HG02798 (cell line): ENCODE measurements around the gene FRG2C.
"Not testable (repeated sequence)": the region's sequence is repeated elsewhere in the genome, so short reads cannot be mapped to it uniquely, and the experiment has no call there.

Experiments
- ATAC-seq: cut with Tn5 transposase; IDR thresholded peaks from one replicate; pipeline ENCODE4 v1.9.1; 2021; ENCODE audit warnings: mild to moderate bottlenecking; ENCODE audit not compliant: unreplicated experiment, poor library complexity

The FRG2C gene

DNA sequence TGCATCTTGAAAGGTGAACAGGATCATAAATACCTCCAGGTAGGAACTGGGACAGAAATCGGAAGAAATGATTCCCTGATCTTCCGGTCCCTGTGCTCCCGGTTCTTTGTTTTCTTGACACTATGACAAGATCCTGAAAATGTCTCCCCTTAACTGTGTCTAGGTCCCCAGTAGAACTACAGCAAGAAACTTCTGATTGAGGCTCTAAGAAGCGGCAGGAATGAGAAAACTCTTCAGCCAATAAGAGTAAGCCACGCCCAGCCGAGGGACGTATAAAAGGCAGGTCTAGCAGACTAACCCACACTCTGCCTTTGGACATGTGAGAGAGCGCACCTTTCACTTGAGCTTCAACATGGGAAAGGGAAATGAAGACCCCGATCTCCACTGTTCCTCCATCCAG lies at the start of gene FRG2C:
FRG2C (plus strand) TSS at position 301 of the 400 bp plus-strand sequence; CDS start at position 353, 52 bp downstream.
- not testable (repeated sequence) for ATAC-seq

- not testable (repeated sequence) for ATAC-seq
Measured at GRCh38 chr3:75618666-75619305, 45.3 kb upstream of the FRG2C start.

GRCh38 chr3:75619481-75620031 lies 44.6 kb upstream of the FRG2C start:
- not testable (repeated sequence) for ATAC-seq

- not testable (repeated sequence) for ATAC-seq
Measured at GRCh38 chr3:75621772-75622171, 42.4 kb upstream of the FRG2C start.

DNA sequence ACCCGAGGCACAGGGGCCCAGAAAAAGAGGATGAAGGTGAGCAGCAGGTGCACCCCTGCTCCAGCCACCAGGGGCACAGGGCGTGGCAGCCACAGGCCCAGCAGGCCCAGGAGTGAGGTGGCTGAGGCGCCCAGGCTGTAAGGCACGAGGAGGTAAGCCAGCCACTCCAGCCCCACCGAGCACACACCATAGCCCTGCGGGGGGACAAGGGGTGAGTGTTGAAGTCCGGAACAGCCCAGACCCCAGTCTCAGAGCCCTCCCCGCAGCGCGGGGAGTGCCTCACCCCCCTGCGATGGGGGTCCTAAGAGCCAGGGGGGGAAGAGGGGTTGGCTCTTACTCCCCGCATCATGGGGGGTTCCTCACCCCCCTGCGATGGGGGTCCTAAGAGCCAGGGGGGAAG lies 40.5 kb upstream of the FRG2C start:
- ATAC-seq: not testable (repeated sequence)

DNA sequence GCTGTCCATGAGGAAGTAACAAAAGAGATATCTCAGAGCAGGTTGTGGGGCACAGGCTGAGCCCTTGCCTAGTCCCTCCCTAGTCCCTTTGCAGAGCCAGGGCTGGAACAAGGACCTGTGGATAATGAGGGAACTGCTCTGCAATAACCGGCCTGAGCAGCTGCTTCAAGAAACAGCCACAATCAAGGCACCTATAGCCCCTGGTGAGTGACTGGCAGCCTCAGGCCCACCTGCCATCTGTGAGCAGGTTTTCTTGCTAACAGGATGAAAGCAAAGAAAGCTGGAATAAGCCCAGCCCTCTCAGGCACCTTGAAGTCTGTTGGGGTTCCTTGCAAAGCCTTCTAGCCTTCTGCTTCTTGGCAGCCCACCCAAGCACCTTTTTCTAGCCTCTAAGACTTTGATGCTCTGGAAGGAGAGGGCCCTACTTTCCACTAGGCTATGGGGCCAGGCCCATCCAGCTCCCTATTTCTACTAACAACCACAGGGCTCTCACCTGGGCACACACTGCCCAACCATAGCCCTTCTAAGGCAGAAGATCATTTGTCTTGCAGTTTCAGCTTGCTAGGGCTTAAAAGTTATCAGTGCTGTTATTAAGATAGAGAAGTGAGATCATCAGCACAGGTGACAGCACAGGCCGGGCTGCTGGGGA lies 33.1 kb upstream of the FRG2C start:
- ATAC-seq: not testable (repeated sequence)

- ATAC-seq: no peak
Measured at GRCh38 chr3:75631541-75631940, 32.6 kb upstream of the FRG2C start.

GRCh38 chr3:75638947-75639346 lies 25.2 kb upstream of the FRG2C start:
- ATAC-seq: not testable (repeated sequence)

DNA sequence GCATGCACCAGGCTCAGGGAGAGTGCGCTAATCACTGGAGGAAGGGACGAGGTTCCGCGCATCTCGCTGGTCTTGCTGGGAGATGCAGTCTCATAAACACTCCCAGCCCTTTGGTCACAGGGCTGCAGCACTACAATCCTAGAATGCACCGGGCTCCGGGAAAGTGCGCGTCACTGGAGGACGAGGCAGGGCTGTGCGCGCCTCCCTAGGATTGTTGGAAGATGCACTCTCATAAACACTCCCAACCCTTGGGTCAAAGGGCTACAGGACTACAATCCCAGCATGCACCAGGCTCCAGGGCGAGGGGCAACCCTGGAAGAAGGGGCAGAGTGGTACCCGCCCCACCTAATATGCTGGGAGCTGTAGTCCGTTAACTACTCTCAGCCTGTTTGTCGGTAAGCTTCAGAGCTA lies 23.0 kb upstream of the FRG2C start:
- peak; percentile 40 for ATAC-seq

- ATAC-seq: peak; percentile 48
Measured at GRCh38 chr3:75643031-75643800, 20.9 kb upstream of the FRG2C start.

- not testable (repeated sequence) for ATAC-seq
Measured at GRCh38 chr3:75645548-75645947, 18.6 kb upstream of the FRG2C start.

DNA sequence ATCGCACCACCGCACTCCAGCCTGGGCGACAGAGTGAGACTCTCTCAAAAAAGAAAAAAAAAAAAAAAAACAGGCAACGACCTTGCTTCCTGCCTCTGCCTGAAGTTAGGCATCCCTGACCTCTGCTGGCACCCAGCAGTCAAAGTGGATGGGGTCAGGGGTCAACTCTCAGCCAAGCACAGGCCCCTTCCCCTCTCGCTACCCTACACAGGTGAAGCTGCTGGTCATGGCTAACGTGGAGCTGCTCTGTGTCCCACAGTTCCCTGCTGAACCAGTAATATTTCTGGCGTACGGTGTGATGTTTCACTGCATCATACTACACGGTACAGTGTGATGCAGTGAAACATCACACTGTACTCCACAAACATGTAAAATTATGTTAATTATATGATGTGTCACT lies 13.9 kb upstream of the FRG2C start:
- ATAC-seq: no peak

DNA sequence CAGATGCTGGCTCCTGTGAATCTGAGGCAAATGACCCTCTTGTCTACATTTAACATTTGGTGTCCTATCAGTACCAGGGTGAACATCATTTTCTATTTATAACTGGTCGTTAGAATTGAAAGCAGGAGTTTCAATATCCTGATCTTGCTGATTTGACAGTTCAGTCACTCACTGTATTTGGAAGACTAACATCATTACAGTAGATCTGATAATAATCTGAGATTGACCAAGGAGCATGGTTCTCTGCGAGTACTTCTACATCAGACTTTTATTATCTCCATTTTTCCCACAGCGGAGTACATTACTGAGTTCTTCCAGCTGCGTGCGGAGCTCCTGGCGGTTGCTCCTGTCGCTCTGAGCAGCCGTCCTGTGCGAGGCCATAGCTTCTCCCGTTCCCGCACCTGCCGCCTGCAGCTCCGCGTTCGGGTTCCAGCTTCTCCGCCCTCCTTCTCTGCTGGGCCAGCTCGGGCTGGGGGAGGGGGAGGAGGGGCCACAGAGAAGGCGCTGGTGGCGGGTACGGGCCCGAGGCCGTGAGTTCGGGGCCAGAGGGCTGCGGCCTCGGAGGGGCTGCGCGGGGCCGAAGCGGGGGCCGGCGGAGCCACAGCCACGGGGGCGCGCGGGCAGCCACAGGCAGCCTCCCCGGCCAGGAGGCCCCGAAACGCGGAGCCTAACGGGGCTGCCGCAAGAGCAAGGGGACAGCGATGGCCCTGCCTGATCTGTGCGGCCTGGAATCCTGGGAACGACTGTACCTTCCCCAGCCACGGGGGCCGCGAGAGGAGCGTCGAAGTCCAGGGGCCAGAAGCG lies 8.8 kb upstream of the FRG2C start:
- not testable (repeated sequence) for ATAC-seq

DNA sequence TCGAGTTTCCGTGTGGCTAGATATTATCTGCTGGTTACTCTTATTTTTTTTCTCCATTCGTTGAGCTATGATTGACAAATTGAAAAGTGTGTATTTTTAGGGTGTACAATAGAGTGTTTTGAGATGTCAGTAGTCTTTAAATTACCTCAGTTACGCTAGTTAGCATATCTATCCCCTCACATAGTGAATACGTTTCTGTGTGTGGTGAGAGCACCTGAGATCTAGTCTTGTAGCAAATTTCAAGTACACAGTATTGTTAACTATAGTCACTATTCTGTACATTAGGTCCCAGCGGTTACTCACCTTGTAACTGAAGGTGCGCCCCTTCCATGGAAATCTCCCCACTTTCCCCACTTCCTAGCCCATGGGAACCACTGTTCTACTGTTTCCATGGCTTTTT lies 8.2 kb upstream of the FRG2C start:
- not testable (repeated sequence) for ATAC-seq

DNA sequence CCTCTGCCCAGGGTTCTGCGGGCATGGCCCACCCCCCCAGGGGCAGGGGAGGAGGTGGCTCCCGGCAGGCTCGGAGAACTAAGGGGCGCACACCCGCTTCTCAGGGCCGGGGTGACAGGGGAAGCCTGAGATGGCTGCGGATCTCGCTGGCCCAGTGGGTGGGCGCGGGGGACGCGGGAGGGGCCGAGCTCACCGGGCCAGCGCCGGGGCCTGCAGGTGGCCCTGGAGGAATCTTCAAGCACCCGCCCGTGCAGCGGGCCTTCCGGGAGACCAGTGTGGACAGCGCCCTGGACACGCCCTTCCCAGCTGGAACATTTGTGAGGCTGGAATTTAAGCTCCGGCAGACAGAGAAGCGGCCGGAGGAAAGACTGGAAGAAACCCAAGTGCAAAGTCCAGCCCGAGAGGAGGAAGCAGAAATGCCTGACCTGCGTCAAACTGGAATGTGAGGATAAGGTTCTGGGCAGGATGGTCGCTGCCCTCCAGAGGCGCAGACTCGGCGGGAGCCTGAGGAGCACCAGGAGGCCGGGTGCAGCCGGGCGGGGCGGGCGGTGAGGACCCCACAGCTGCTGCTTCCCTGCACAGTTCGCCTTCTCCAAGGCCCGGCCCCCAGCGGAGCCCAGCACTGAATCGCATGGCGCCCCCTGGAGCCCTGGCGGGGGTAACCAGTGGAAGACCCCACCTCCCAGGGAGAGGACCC lies 5.6 kb upstream of the FRG2C start:
- not testable (repeated sequence) for ATAC-seq

- not testable (repeated sequence) for ATAC-seq
Measured at GRCh38 chr3:75659108-75659433, 5.1 kb upstream of the FRG2C start.

DNA sequence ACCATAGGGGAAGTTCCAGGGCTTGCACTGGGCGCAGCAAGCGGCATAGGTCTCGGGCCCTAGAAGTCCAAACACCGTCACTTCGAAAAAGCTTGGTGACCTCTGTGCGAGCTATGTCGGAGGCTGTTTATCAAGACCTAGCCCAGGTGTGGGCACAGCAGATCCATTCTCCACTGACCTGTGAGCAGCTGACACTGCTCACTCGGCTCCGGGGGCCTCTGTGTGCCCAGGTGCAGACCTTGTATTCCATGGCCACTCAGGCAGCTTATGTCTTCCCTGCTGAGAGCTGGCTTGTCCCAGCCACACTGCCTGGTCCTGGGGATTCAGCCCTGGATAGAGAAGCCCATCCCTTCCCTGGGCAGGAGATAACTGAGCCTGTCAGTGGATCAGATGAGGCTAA lies 1.5 kb downstream of the FRG2C start:
- not testable (repeated sequence) for ATAC-seq

DNA sequence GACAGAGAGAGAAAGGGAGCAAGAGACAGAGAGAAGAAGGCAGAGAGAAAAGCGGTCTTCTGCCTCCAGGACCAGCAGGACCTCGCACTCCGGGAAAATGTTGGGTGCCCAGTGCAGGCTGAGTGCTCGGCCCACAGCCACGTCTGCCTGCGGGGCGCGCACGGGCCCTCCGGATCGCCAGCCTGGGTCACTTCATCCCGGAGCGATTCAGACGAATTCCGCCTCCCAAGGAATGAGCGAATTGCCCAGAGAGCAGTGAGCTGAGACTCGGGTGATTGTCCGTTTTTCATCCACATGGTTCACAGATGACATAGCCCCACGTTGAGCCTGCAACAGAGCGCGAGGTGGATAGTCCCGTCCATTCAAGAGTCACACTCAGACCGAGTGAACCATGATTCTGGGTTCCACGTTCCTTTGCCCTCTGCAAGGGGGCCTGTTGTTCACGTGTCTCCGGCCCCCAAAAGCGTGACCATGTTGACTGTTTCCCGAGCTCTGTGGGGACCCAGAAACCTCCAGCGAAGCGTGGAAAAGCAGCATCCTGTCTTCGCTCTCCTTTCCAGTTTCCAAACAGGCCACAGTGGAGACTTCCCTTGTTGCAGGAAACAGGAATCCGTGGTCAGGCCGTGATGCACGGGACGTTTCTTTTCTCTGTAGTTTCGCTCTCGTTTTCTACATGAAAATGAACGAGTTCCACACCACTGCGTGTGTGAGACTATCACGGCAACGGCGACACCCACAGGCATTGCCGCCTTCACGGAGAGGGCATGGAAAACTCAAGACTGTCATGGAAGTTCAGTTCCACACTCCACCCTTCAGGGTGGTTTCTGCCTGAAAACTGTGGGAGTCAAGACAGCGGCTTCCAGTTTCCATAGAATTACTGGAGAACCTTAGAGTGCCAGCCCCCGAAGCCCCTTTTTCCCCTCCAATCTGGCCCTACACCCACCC lies 3.9 kb downstream of the FRG2C start:
- not testable (repeated sequence) for ATAC-seq
